Stimulated activated CD8-positive, alpha-beta memory T cell treated with anti-CD3 and anti-CD28 coated beads, Interleukin-15, amount 100 ng/mL, for 24 hours (primary cell): ENCODE data around the gene KRTAP4-11.
"Not testable (repeated sequence)": the region's sequence is repeated elsewhere in the genome, so short reads cannot be mapped to it uniquely, and the experiment has no call there.

Experiments used
- DNase-seq: peaks from one replicate; pipeline ENCODE4 v3.0.0-alpha.2; 2020; ENCODE audit warnings: low read depth

KRTAP4-11 gene

GRCh38 chr17:41123991-41124371 lies 5.8 kb upstream of the KRTAP4-11 start, which contains the start of gene KRTAP4-12:
Gene KRTAP4-12, minus strand, starts transcription at chr17:41124182. Its CDS starts 60 bp downstream, at chr17:41124122.
- DNase-seq, result not testable (repeated sequence)

- DNase-seq, result not testable (repeated sequence)
Observed at GRCh38 chr17:41123292-41123990, 5.3 kb upstream of the KRTAP4-11 start.

GRCh38 chr17:41121742-41122141 lies 3.6 kb upstream of the KRTAP4-11 start:
- DNase-seq, result no peak

GRCh38 chr17:41119696-41120690 lies 1.8 kb upstream of the KRTAP4-11 start:
- DNase-seq, result not testable (repeated sequence)

GRCh38 chr17:41118721-41119120 lies 548 bp upstream of the KRTAP4-11 start:
- DNase-seq, result no peak

GRCh38 chr17:41116297-41116696 lies 1.9 kb downstream of the KRTAP4-11 start:
- no peak for DNase-seq

- DNase-seq, result no peak
Observed at GRCh38 chr17:41111151-41111885, 6.9 kb downstream of the KRTAP4-11 start.

- not testable (repeated sequence) for DNase-seq
Observed at GRCh38 chr17:41108728-41109386, 9.3 kb downstream of the KRTAP4-11 start.

GRCh38 chr17:41107941-41108450 lies 10.2 kb downstream of the KRTAP4-11 start:
- DNase-seq, result no peak

GRCh38 chr17:41105347-41105746 lies 12.8 kb downstream of the KRTAP4-11 start, which contains the start of gene KRTAP4-9:
Gene KRTAP4-9, plus strand, starts transcription at chr17:41105389. Its CDS starts 0 bp downstream, at chr17:41105389.
- not testable (repeated sequence) for DNase-seq

- not testable (repeated sequence) for DNase-seq
Observed at GRCh38 chr17:41104386-41105038, 13.7 kb downstream of the KRTAP4-11 start.

- DNase-seq, result no peak
Observed at GRCh38 chr17:41103896-41104295, 14.3 kb downstream of the KRTAP4-11 start.

GRCh38 chr17:41101586-41102259 lies 16.4 kb downstream of the KRTAP4-11 start, which contains the start of gene KRTAP4-16:
Gene KRTAP4-16, minus strand, starts transcription at chr17:41102209. Its CDS starts 0 bp downstream, at chr17:41102209.
- DNase-seq, result no peak

GRCh38 chr17:41099682-41100480 lies 18.3 kb downstream of the KRTAP4-11 start:
- DNase-seq, result not testable (repeated sequence)

GRCh38 chr17:41098481-41098880 lies 19.7 kb downstream of the KRTAP4-11 start:
- DNase-seq, result no peak

- no peak for DNase-seq
Observed at GRCh38 chr17:41098042-41098441, 20.1 kb downstream of the KRTAP4-11 start, which contains the start of gene KRTAP4-8. Gene KRTAP4-8, minus strand, starts transcription at chr17:41098142. Its CDS starts 58 bp downstream, at chr17:41098084.

GRCh38 chr17:41096055-41096454 lies 22.1 kb downstream of the KRTAP4-11 start:
- no peak for DNase-seq

GRCh38 chr17:41088760-41089352 lies 29.3 kb downstream of the KRTAP4-11 start:
- not testable (repeated sequence) for DNase-seq
